Activated naive CD8-positive, alpha-beta T cell treated with anti-CD3 and anti-CD28 coated beads, Interleukin-2, amount 50 U/mL, for 24 hours (primary cell): ENCODE measurements around the gene IZUMO3.
"Not testable (repeated sequence)": the region's sequence is repeated elsewhere in the genome, so short reads cannot be mapped to it uniquely, and the experiment has no call there.

Source experiments
- ATAC-seq: fragments of 150-1000 bp; cut with Tn5 transposase; one replicate; pipeline ENCODE4 v1.10.0; 2021
- DNase-seq: peaks from one replicate; pipeline ENCODE4 v3.0.0; 2021
- H3K27ac Mint-ChIP-seq: one replicate; pipeline ENCODE4 v1.8.0; 2021; ENCODE audit warnings: mild to moderate bottlenecking, mixed read lengths
- H3K27me3 Mint-ChIP-seq: one replicate; pipeline ENCODE4 v1.8.0; 2021; ENCODE audit warnings: mixed read lengths
- H3K36me3 Mint-ChIP-seq: one replicate; pipeline ENCODE4 v1.8.0; 2021; ENCODE audit warnings: low read depth, mixed read lengths
- H3K4me1 Mint-ChIP-seq: one replicate; pipeline ENCODE4 v1.8.0; 2021; ENCODE audit warnings: mixed read lengths
- H3K4me3 Mint-ChIP-seq: one replicate; pipeline ENCODE4 v1.8.0; 2021; ENCODE audit warnings: mild to moderate bottlenecking, moderate library complexity, mixed read lengths
- H3K9me3 Mint-ChIP-seq: one replicate; pipeline ENCODE4 v1.8.0; 2021; ENCODE audit warnings: mixed read lengths

Gene IZUMO3

GRCh38 chr9:24545847-24546522 lies at the start of gene IZUMO3:
IZUMO3 (minus strand) TSS chr9:24545897; CDS start chr9:24545649, 248 bp downstream.
- no peaks in the 10 kb centered on the region for H3K36me3 Mint-ChIP-seq
- H3K4me1 Mint-ChIP-seq, result no peaks in the 10 kb centered on the region
- no peak for DNase-seq
- no peaks in the 10 kb centered on the region for H3K27me3 Mint-ChIP-seq
- no peak for ATAC-seq
- peaks cover 15% of the 10 kb centered on the region for H3K9me3 Mint-ChIP-seq
- no peak within 1 kb of the TSS for H3K27ac Mint-ChIP-seq
- no peak within 1 kb of the TSS for H3K4me3 Mint-ChIP-seq

- Mint-ChIP-seq H3K36me3 (no peaks in the 10 kb centered on the region), H3K4me3 (no peak overlapping the region), H3K9me3 (peaks cover 16% of the 10 kb centered on the region), H3K4me1 (no peaks in the 10 kb centered on the region), H3K27ac (no peak overlapping the region), H3K27me3 (no peaks in the 10 kb centered on the region)
- no peak for ATAC-seq
- DNase-seq, result no peak
These were observed 48.6 kb upstream of the IZUMO3 start for GRCh38 chr9:24594234-24594850.

GRCh38 chr9:24590432-24590831 lies 44.7 kb upstream of the IZUMO3 start:
- Mint-ChIP-seq H3K27ac (no peak overlapping the region), H3K27me3 (no peaks in the 10 kb centered on the region), H3K4me1 (no peaks in the 10 kb centered on the region), H3K9me3 (peaks cover 8% of the 10 kb centered on the region), H3K36me3 (no peaks in the 10 kb centered on the region), H3K4me3 (no peak overlapping the region)
- DNase-seq (no peak), ATAC-seq (no peak)

- ATAC-seq (no peak), DNase-seq (no peak)
- Mint-ChIP-seq H3K27me3 (no peaks in the 10 kb centered on the region), H3K9me3 (peaks cover 5% of the 10 kb centered on the region), H3K4me3 (no peak overlapping the region), H3K36me3 (no peaks in the 10 kb centered on the region), H3K27ac (no peak overlapping the region), H3K4me1 (no peaks in the 10 kb centered on the region)
These were observed 42.2 kb upstream of the IZUMO3 start for GRCh38 chr9:24587883-24588282.

GRCh38 chr9:24582146-24583126 lies 36.7 kb upstream of the IZUMO3 start:
- no peaks in the 10 kb centered on the region for H3K4me1 Mint-ChIP-seq
- H3K9me3 Mint-ChIP-seq, result peaks cover 9% of the 10 kb centered on the region
- no peak overlapping the region for H3K27ac Mint-ChIP-seq
- H3K36me3 Mint-ChIP-seq, result no peaks in the 10 kb centered on the region
- DNase-seq, result no peak
- ATAC-seq, result no peak
- H3K27me3 Mint-ChIP-seq, result no peaks in the 10 kb centered on the region
- H3K4me3 Mint-ChIP-seq, result no peak overlapping the region

GRCh38 chr9:24580005-24580404 lies 34.3 kb upstream of the IZUMO3 start:
- ATAC-seq, H3K27ac Mint-ChIP-seq, H3K36me3 Mint-ChIP-seq, H3K9me3 Mint-ChIP-seq, H3K4me3 Mint-ChIP-seq, H3K27me3 Mint-ChIP-seq, H3K4me1 Mint-ChIP-seq, DNase-seq: not testable (repeated sequence)

- H3K27ac Mint-ChIP-seq, result no peak overlapping the region
- ATAC-seq (no peak), DNase-seq (no peak)
- H3K4me1 Mint-ChIP-seq, result no peaks in the 10 kb centered on the region
- no peaks in the 10 kb centered on the region for H3K27me3 Mint-ChIP-seq
- H3K9me3 Mint-ChIP-seq, result no peaks in the 10 kb centered on the region
- no peak overlapping the region for H3K4me3 Mint-ChIP-seq
- H3K36me3 Mint-ChIP-seq, result no peaks in the 10 kb centered on the region
These were observed 26.7 kb upstream of the IZUMO3 start for GRCh38 chr9:24572406-24572805.

- Mint-ChIP-seq H3K36me3 (no peaks in the 10 kb centered on the region), H3K27ac (no peak overlapping the region), H3K27me3 (no peaks in the 10 kb centered on the region), H3K9me3 (peaks cover 17% of the 10 kb centered on the region), H3K4me3 (no peak overlapping the region), H3K4me1 (no peaks in the 10 kb centered on the region)
- DNase-seq (no peak), ATAC-seq (no peak)
These were observed 16.3 kb upstream of the IZUMO3 start for GRCh38 chr9:24561957-24562356.

GRCh38 chr9:24553183-24553552 lies 7.5 kb upstream of the IZUMO3 start:
- H3K9me3 Mint-ChIP-seq, result peaks cover 9% of the 10 kb centered on the region
- DNase-seq, result no peak
- H3K27me3 Mint-ChIP-seq, result no peaks in the 10 kb centered on the region
- H3K4me3 Mint-ChIP-seq, result no peak overlapping the region
- no peaks in the 10 kb centered on the region for H3K36me3 Mint-ChIP-seq
- no peak overlapping the region for H3K27ac Mint-ChIP-seq
- no peak for ATAC-seq
- H3K4me1 Mint-ChIP-seq, result no peaks in the 10 kb centered on the region

GRCh38 chr9:24552526-24553182 lies 7.0 kb upstream of the IZUMO3 start:
- Mint-ChIP-seq H3K27ac (no peak overlapping the region), H3K36me3 (no peaks in the 10 kb centered on the region), H3K27me3 (no peaks in the 10 kb centered on the region), H3K4me3 (no peak overlapping the region), H3K4me1 (no peaks in the 10 kb centered on the region), H3K9me3 (peaks cover 9% of the 10 kb centered on the region)
- ATAC-seq, result no peak
- no peak for DNase-seq

- Mint-ChIP-seq H3K27ac (no peak overlapping the region), H3K4me3 (no peak overlapping the region), H3K4me1 (no peaks in the 10 kb centered on the region), H3K9me3 (peaks cover 15% of the 10 kb centered on the region), H3K27me3 (no peaks in the 10 kb centered on the region), H3K36me3 (no peaks in the 10 kb centered on the region)
- no peak for ATAC-seq
- DNase-seq, result no peak
These were observed 412 bp downstream of the IZUMO3 start for GRCh38 chr9:24545285-24545684.

GRCh38 chr9:24518545-24518944 lies 27.2 kb downstream of the IZUMO3 start:
- H3K4me1 Mint-ChIP-seq, result no peaks in the 10 kb centered on the region
- H3K9me3 Mint-ChIP-seq, result peaks cover 4% of the 10 kb centered on the region
- no peaks in the 10 kb centered on the region for H3K27me3 Mint-ChIP-seq
- ATAC-seq (no peak), DNase-seq (no peak)
- no peaks in the 10 kb centered on the region for H3K36me3 Mint-ChIP-seq
- H3K4me3 Mint-ChIP-seq, result no peak overlapping the region
- H3K27ac Mint-ChIP-seq, result no peak overlapping the region

GRCh38 chr9:24516463-24516862 lies 29.2 kb downstream of the IZUMO3 start:
- Mint-ChIP-seq H3K27me3 (no peaks in the 10 kb centered on the region), H3K4me1 (no peaks in the 10 kb centered on the region), H3K4me3 (no peak overlapping the region), H3K27ac (no peak overlapping the region), H3K36me3 (no peaks in the 10 kb centered on the region), H3K9me3 (no peaks in the 10 kb centered on the region)
- ATAC-seq, result no peak
- DNase-seq, result no peak

- Mint-ChIP-seq H3K27ac (no peak overlapping the region), H3K4me3 (no peak overlapping the region), H3K36me3 (no peaks in the 10 kb centered on the region), H3K4me1 (no peaks in the 10 kb centered on the region), H3K27me3 (no peaks in the 10 kb centered on the region), H3K9me3 (peaks cover 11% of the 10 kb centered on the region)
- no peak for ATAC-seq
- no peak for DNase-seq
These were observed 35.8 kb downstream of the IZUMO3 start for GRCh38 chr9:24509850-24510249.
